Neural progenitor cell (in vitro differentiated cells): Measurements from ENCODE around the gene CCDC149. TPM values are rescaled to one million over a fixed set of nuclear protein-coding genes. Genes with fewer than 3 reads are reported as not detected.

Experiments used
- DNase-seq: peaks from one replicate; pipeline ENCODE4 v3.0.0-alpha.2; 2016; ENCODE audit warnings: low spot score
- H2AFZ ChIP-seq: fragments of 200-600 bp; sonication (generic); replicated peaks from 2 replicates; pipeline ENCODE4 v1.6.1; 2016; ENCODE audit warnings: antibody characterized with exemption
- H3F3A ChIP-seq: fragments of 200-600 bp; sonication (generic); 2 replicates; pipeline ENCODE4 v1.6.1; 2016; ENCODE audit warnings: antibody characterized with exemption, low read depth
- H3K27ac ChIP-seq: fragments of 200-600 bp; sonication (generic); 2 replicates; pipeline ENCODE4 v1.5.1; 2016; ENCODE audit warnings: mild to moderate bottlenecking
- H3K27me3 ChIP-seq: fragments of 200-600 bp; sonication (generic); 2 replicates; pipeline ENCODE4 v1.6.1; 2016; ENCODE audit warnings: mild to moderate bottlenecking, moderate library complexity
- H3K36me3 ChIP-seq: fragments of 200-600 bp; sonication (generic); 2 replicates; pipeline ENCODE4 v1.5.1; 2016
- H3K4me1 ChIP-seq: fragments of 200-600 bp; sonication (generic); 2 replicates; pipeline ENCODE4 v1.6.1; 2016; ENCODE audit warnings: mixed run types
- H3K4me2 ChIP-seq: fragments of 200-600 bp; sonication (generic); 2 replicates; pipeline ENCODE4 v1.6.1; 2016
- H3K4me3 ChIP-seq: fragments of 200-600 bp; sonication (generic); 2 replicates; pipeline ENCODE4 v1.5.1; 2016
- H3K79me2 ChIP-seq: fragments of 200-600 bp; sonication (generic); 2 replicates; pipeline ENCODE4 v1.6.1; 2016; ENCODE audit warnings: low read depth
- H3K9ac ChIP-seq: fragments of 200-600 bp; sonication (generic); 2 replicates; pipeline ENCODE4 v1.6.1; 2016
- H3K9me3 ChIP-seq: fragments of 200-600 bp; sonication (generic); 2 replicates; pipeline ENCODE4 v1.5.1; 2016; ENCODE audit warnings: low read depth
- H4K20me1 ChIP-seq: fragments of 200-600 bp; sonication (generic); 2 replicates; pipeline ENCODE4 v1.6.1; 2016; ENCODE audit warnings: low read depth
- H3K27ac Mint-ChIP-seq: 3 replicates; pipeline ENCODE4 v1.8.0; 2021; ENCODE audit warnings: mixed read lengths
- H3K27me3 Mint-ChIP-seq: 2 replicates; pipeline ENCODE4 v1.8.0; 2022; ENCODE audit warnings: low read depth, mild to moderate bottlenecking, inconsistent platforms, moderate library complexity, mixed read lengths; ENCODE audit not compliant: insufficient read depth
- H3K36me3 Mint-ChIP-seq: 3 replicates; pipeline ENCODE4 v1.8.0; 2021; ENCODE audit warnings: mixed read lengths
- H3K4me1 Mint-ChIP-seq: 3 replicates; pipeline ENCODE4 v1.8.0; 2021; ENCODE audit warnings: mixed read lengths
- H3K4me3 Mint-ChIP-seq: 3 replicates; pipeline ENCODE4 v1.8.0; 2021; ENCODE audit warnings: mild to moderate bottlenecking, moderate library complexity, mixed read lengths
- H3K9me3 Mint-ChIP-seq: 3 replicates; pipeline ENCODE4 v1.8.0; 2020; ENCODE audit warnings: mixed read lengths
- EZH2 ChIP-seq: fragments of 200-600 bp; sonication (generic); IDR thresholded peaks from 2 replicates; pipeline ENCODE4 v1.6.1; 2017; ENCODE audit warnings: antibody characterized with exemption, mild to moderate bottlenecking, moderate library complexity
- EZH2phosphoT487 ChIP-seq: fragments of 200-600 bp; sonication (generic); IDR thresholded peaks from 2 replicates; pipeline ENCODE4 v1.6.1; 2017; ENCODE audit warnings: antibody characterized with exemption
- total RNA-seq: library from RNA; depleted of rRNA; stranded (reverse); fragments of >200 nt; gene quantifications from 2 replicates; pipeline ENCODE4 v1.2.3, GENCODE V29; 2015; ENCODE audit warnings: low replicate concordance
- TF ChIP-seq, protein P1 (sequence below): fragments of 200-600 bp; sonication (generic); IDR thresholded peaks from 2 replicates; pipeline ENCODE4 v1.5.1; 2017; ENCODE audit warnings: antibody characterized with exemption, mild to moderate bottlenecking

CCDC149 gene
- total RNA-seq, 1 donor from 2014 or later: 3.4 TPM

DNA sequence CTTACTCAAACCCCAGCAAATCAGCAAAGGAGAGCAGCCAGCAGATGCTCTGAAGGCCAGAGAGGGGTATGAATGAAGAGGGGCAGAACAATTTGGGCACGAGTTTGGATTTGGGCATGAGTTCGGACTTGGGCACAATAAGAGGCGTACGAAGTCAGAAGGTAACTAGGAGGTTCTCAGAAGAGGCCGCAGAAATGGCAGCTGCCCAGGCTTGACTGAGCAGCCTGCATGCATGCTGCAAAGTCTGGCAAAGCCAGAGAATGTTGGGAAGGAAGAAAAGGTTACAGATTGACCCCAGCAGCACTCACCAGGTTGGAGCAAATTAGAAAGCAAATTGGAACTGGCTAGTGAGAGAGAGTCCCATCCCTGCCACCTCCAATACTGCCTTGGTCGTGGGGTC lies 15.2 kb downstream of the CCDC149 start:
- TF ChIP-seq, protein P1, sequence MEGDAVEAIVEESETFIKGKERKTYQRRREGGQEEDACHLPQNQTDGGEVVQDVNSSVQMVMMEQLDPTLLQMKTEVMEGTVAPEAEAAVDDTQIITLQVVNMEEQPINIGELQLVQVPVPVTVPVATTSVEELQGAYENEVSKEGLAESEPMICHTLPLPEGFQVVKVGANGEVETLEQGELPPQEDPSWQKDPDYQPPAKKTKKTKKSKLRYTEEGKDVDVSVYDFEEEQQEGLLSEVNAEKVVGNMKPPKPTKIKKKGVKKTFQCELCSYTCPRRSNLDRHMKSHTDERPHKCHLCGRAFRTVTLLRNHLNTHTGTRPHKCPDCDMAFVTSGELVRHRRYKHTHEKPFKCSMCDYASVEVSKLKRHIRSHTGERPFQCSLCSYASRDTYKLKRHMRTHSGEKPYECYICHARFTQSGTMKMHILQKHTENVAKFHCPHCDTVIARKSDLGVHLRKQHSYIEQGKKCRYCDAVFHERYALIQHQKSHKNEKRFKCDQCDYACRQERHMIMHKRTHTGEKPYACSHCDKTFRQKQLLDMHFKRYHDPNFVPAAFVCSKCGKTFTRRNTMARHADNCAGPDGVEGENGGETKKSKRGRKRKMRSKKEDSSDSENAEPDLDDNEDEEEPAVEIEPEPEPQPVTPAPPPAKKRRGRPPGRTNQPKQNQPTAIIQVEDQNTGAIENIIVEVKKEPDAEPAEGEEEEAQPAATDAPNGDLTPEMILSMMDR: no peak
- TF ChIP-seq EZH2: no peak
- TF ChIP-seq EZH2phosphoT487: no peak
- no peaks in the 10 kb centered on the region for H3K4me1 Mint-ChIP-seq
- H3K9me3 Mint-ChIP-seq: no peaks in the 10 kb centered on the region
- no peak for DNase-seq
- Histone ChIP-seq H3K79me2 (no peaks in the 10 kb centered on the region), H3K27me3 (no peaks in the 10 kb centered on the region), H2AFZ (peak overlapping the region; percentile 37), H3K36me3 (no peaks in the 10 kb centered on the region), H3K4me1 (no peaks in the 10 kb centered on the region), H3K4me2 (no peak overlapping the region), H3K27ac (no peak overlapping the region), H3F3A (no peaks in the 10 kb centered on the region), H3K9ac (no peak overlapping the region), H4K20me1 (no peaks in the 10 kb centered on the region), H3K4me3 (no peak overlapping the region), H3K9me3 (no peaks in the 10 kb centered on the region)
- peaks cover 2% of the 10 kb centered on the region for H3K27me3 Mint-ChIP-seq
- H3K27ac Mint-ChIP-seq: no peak overlapping the region
- H3K36me3 Mint-ChIP-seq: no peaks in the 10 kb centered on the region
- no peak overlapping the region for H3K4me3 Mint-ChIP-seq

DNA sequence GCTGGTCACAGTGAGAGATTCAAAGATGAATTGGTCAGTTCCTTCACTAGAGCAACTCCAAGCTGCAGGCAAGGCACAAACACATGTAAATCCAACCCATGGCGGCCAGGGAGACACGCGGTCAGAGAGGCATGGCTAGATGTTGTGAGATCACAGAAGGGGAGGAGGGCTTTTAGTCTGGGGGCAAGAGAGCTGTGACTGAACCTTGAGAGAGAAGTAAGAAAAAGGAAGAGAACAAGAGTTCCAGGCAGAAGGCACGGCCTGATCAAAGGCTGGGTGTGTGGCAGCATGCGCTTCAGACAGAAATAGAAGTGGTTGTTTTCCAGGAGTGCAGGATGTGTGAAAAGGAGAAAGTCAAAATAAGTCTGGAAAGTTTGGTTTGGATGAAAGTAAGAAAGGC lies 15.9 kb downstream of the CCDC149 start:
- Mint-ChIP-seq H3K27ac (no peak overlapping the region), H3K9me3 (no peaks in the 10 kb centered on the region), H3K27me3 (no peaks in the 10 kb centered on the region), H3K4me3 (no peak overlapping the region), H3K4me1 (no peaks in the 10 kb centered on the region), H3K36me3 (no peaks in the 10 kb centered on the region)
- no peaks in the 10 kb centered on the region for H4K20me1 ChIP-seq
- TF ChIP-seq, protein P1: no peak
- no peak for TF ChIP-seq EZH2
- H3K9ac ChIP-seq: no peak overlapping the region
- H3K79me2 ChIP-seq: no peaks in the 10 kb centered on the region
- DNase-seq: no peak
- H3F3A ChIP-seq: no peaks in the 10 kb centered on the region
- H3K27ac ChIP-seq: no peak overlapping the region
- H3K27me3 ChIP-seq: no peaks in the 10 kb centered on the region
- no peaks in the 10 kb centered on the region for H3K4me1 ChIP-seq
- H3K4me3 ChIP-seq: no peak overlapping the region
- peak overlapping the region; percentile 37 for H2AFZ ChIP-seq
- H3K36me3 ChIP-seq: no peaks in the 10 kb centered on the region
- no peak overlapping the region for H3K4me2 ChIP-seq
- no peaks in the 10 kb centered on the region for H3K9me3 ChIP-seq

DNA sequence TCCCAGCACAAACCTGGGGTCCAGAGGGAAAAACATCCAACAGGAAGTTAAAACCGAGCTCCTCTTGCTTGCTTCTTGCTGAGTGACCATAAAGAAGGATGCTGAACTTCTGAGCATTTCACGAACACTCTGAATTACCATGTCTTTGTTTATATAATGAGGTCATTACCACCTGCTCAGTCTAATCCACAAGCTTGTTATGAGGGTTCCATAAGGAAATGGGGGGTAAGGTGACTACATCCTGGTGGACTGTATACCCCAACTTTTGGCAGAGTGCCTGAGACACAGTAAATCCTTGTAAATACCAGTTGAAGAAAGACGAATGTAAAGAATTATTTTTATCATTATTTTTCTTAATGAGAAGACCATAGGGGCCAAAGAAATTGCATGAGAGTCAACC lies 16.8 kb downstream of the CCDC149 start:
- Histone ChIP-seq H3K4me2 (no peak overlapping the region), H3K4me1 (no peaks in the 10 kb centered on the region), H3K27me3 (no peaks in the 10 kb centered on the region), H3K9ac (no peak overlapping the region), H3K36me3 (no peaks in the 10 kb centered on the region), H3K27ac (no peak overlapping the region), H3K79me2 (no peaks in the 10 kb centered on the region), H2AFZ (no peak overlapping the region), H3F3A (no peaks in the 10 kb centered on the region), H3K9me3 (no peaks in the 10 kb centered on the region), H4K20me1 (no peaks in the 10 kb centered on the region), H3K4me3 (no peak overlapping the region)
- Mint-ChIP-seq H3K9me3 (no peaks in the 10 kb centered on the region), H3K27ac (no peak overlapping the region), H3K36me3 (peaks cover 2% of the 10 kb centered on the region), H3K27me3 (no peaks in the 10 kb centered on the region), H3K4me3 (no peak overlapping the region), H3K4me1 (no peaks in the 10 kb centered on the region)
- TF ChIP-seq EZH2 (no peak), EZH2phosphoT487 (no peak)
- TF ChIP-seq, protein P1: no peak
- DNase-seq: no peak

DNA sequence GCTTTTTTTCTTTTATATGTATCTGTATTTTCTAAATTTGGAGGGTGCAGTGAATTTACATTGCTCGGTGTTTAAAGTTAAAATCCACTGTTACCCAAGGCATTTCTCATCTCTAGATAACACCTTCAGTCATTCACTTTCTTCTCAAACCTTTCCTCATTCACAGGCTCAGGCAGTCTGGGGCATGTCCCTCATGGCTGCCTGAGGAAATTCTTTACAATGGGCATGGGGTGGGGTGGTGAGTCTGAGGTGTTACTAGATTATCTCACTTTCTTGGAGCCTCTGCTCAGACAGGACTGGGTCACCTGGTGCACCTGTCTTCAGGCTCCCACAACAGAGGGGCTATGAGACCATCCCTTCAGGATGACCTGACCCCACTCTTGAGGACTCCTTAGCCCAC lies 17.4 kb downstream of the CCDC149 start:
- no peaks in the 10 kb centered on the region for H3K27me3 Mint-ChIP-seq
- H3K4me1 Mint-ChIP-seq: no peaks in the 10 kb centered on the region
- Histone ChIP-seq H3K4me3 (no peak overlapping the region), H4K20me1 (no peaks in the 10 kb centered on the region), H3K79me2 (no peaks in the 10 kb centered on the region), H3K4me1 (no peaks in the 10 kb centered on the region), H2AFZ (no peak overlapping the region), H3K9me3 (no peaks in the 10 kb centered on the region), H3K4me2 (no peak overlapping the region), H3F3A (no peaks in the 10 kb centered on the region), H3K36me3 (no peaks in the 10 kb centered on the region), H3K27me3 (no peaks in the 10 kb centered on the region), H3K27ac (no peak overlapping the region), H3K9ac (no peak overlapping the region)
- no peak overlapping the region for H3K27ac Mint-ChIP-seq
- DNase-seq: no peak
- no peaks in the 10 kb centered on the region for H3K9me3 Mint-ChIP-seq
- TF ChIP-seq, protein P1: no peak
- no peak for TF ChIP-seq EZH2phosphoT487
- no peak for TF ChIP-seq EZH2
- peaks cover 2% of the 10 kb centered on the region for H3K36me3 Mint-ChIP-seq
- no peak overlapping the region for H3K4me3 Mint-ChIP-seq
